SK-N-SH (cell line): Measurements from ENCODE around the gene RAX. TPM values are rescaled to one million over a fixed set of nuclear protein-coding genes. Genes with fewer than 3 reads are reported as not detected.

Experiments used
- CTCF ChIA-PET: fragments of 300-600, 350-600 bp; formaldehyde crosslinking; extraction: SDS; loops from one replicate; lab custom pipeline; 2021; lab: Yijun Ruan, JAX
- POLR2A ChIA-PET: fragments of 350-600 bp; sonication (Branson Sonifier 250); formaldehyde crosslinking; extraction: SDS; loops from one replicate; lab custom pipeline; 2020; ENCODE audit warnings: antibody characterized with exemption, inconsistent platforms; lab: Yijun Ruan, JAX
- DNase-seq: peaks from one replicate; pipeline ENCODE4 v3.0.0; 2012
- H2AFZ ChIP-seq: fragments of 200-600 bp; sonication (generic); 2 replicates; pipeline ENCODE4 v1.8.1; 2016; ENCODE audit warnings: antibody characterized with exemption, mild to moderate bottlenecking, low read depth
- H3F3A ChIP-seq: fragments of 200-600 bp; sonication (generic); replicated peaks from 2 replicates; pipeline ENCODE3; 2016; ENCODE audit warnings: antibody characterized with exemption, mild to moderate bottlenecking; ENCODE audit not compliant: insufficient read depth
- H3K27ac ChIP-seq, 2 experiments: fragments of 200-500 bp in 1 of 2; fragments of 200-600 bp in 1 of 2; sonication (Bioruptor generic) in 1 of 2; sonication (generic), shearing (Covaris generic) in 1 of 2; 2 replicates each; pipeline versions ENCODE4 v1.5.1 to v1.6.1; 2014 to 2016; ENCODE audit warnings: low read depth in 2 of 2, inconsistent platforms in 1 of 2, low read length in 1 of 2, mild to moderate bottlenecking in 1 of 2, mixed read lengths in 1 of 2
- H3K27me3 ChIP-seq: fragments of 200-600 bp; sonication (generic), shearing (Covaris generic); 2 replicates; pipeline ENCODE4 v1.6.1; 2016; ENCODE audit warnings: mixed run types; ENCODE audit not compliant: insufficient read depth
- H3K36me3 ChIP-seq, 2 experiments: fragments of 200-500 bp in 1 of 2; fragments of 200-600 bp in 1 of 2; sonication (Bioruptor generic) in 1 of 2; sonication (generic) in 1 of 2; replicated peaks in 1 of 2; 2 replicates each; pipeline versions ENCODE3 to v1.5.1; 2014 to 2016; ENCODE audit warnings: low read length in 1 of 2, mild to moderate bottlenecking in 1 of 2; ENCODE audit not compliant: insufficient read depth in 2 of 2, control insufficient read depth in 1 of 2
- H3K4me1 ChIP-seq, 2 experiments: fragments of 200-500 bp in 1 of 2; fragments of 200-600 bp in 1 of 2; sonication (Bioruptor generic) in 1 of 2; sonication (generic), shearing (Covaris generic) in 1 of 2; 2 replicates each; pipeline versions ENCODE4 v1.5.1 to v1.6.1; 2014 to 2016; ENCODE audit warnings: low read depth in 1 of 2, low read length in 1 of 2, mixed run types in 1 of 2; ENCODE audit not compliant: insufficient read depth in 2 of 2, control insufficient read depth in 1 of 2
- H3K4me2 ChIP-seq: fragments of 200-600 bp; sonication (generic), shearing (Covaris generic); 2 replicates; pipeline ENCODE4 v1.6.1; 2017; ENCODE audit warnings: mixed run types
- H3K4me3 ChIP-seq, 2 experiments: fragments of 200-500 bp in 1 of 2; fragments of 200-600 bp in 1 of 2; sonication (Bioruptor generic) in 1 of 2; sonication (generic), shearing (Covaris generic) in 1 of 2; 2 replicates each; pipeline versions ENCODE4 v1.5.1 to v1.8.1; 2014 to 2016; ENCODE audit warnings: low read depth in 2 of 2, inconsistent platforms in 1 of 2, low read length in 1 of 2, mild to moderate bottlenecking in 1 of 2, mixed read lengths in 1 of 2, moderate library complexity in 1 of 2
- H3K79me2 ChIP-seq: fragments of 200-600 bp; sonication (generic); 2 replicates; pipeline ENCODE4 v1.8.1; 2017; ENCODE audit warnings: mild to moderate bottlenecking; ENCODE audit not compliant: insufficient read depth
- H3K9ac ChIP-seq: fragments of 200-600 bp; sonication (generic); 2 replicates; pipeline ENCODE4 v1.6.1; 2017; ENCODE audit warnings: mixed run types
- H3K9me2 ChIP-seq: fragments of 200-600 bp; sonication (generic); 2 replicates; pipeline ENCODE4 v1.6.1; 2017; ENCODE audit warnings: mixed run types
- H3K9me3 ChIP-seq: fragments of 200-600 bp; sonication (generic); 2 replicates; pipeline ENCODE4 v1.6.1; 2017; ENCODE audit warnings: mixed run types, mild to moderate bottlenecking, moderate library complexity
- H4K20me1 ChIP-seq: fragments of 200-600 bp; sonication (generic); 2 replicates; pipeline ENCODE4 v1.6.1; 2017; ENCODE audit warnings: mild to moderate bottlenecking, mixed run types; ENCODE audit not compliant: insufficient read depth
- CHD2 ChIP-seq: fragments of 150-350 bp; IDR thresholded peaks from 2 replicates; pipeline ENCODE4 v1.6.1; 2018; ENCODE audit warnings: low read length; ENCODE audit not compliant: partially characterized antibody
- ELF1 ChIP-seq: IDR thresholded peaks from 2 replicates; pipeline ENCODE4 v1.4.0; 2012
- FOXJ3 ChIP-seq: sonication (generic); formaldehyde crosslinking; IDR thresholded peaks from 2 replicates; pipeline ENCODE4 v1.5.1; 2020; ENCODE audit warnings: mild to moderate bottlenecking, missing genetic modification reagents
- IRF3 ChIP-seq: fragments of 150-350 bp; IDR thresholded peaks from 2 replicates; pipeline ENCODE4 v1.6.1; 2016; ENCODE audit warnings: mild to moderate bottlenecking, low read depth, low read length
- JUND ChIP-seq: IDR thresholded peaks from 2 replicates; pipeline ENCODE4 v1.4.0; 2012
- RAD21 ChIP-seq: IDR thresholded peaks from 2 replicates; pipeline ENCODE4 v1.6.1; 2012; ENCODE audit warnings: mild to moderate bottlenecking, low read length
- RFX5 ChIP-seq: IDR thresholded peaks from 2 replicates; pipeline ENCODE4 v1.6.1; 2012; ENCODE audit warnings: mild to moderate bottlenecking, improper control_type of control experiment, low read length
- RXRA ChIP-seq: IDR thresholded peaks from 2 replicates; pipeline ENCODE4 v1.4.0; 2012; ENCODE audit warnings: low read depth, mild to moderate bottlenecking, borderline replicate concordance
- SMC3 ChIP-seq: IDR thresholded peaks from 2 replicates; pipeline ENCODE4 v1.6.1; 2012; ENCODE audit warnings: low read depth, low read length, improper control_type of control experiment
- TCF12 ChIP-seq: IDR thresholded peaks from 2 replicates; pipeline ENCODE4 v1.4.0; 2012
- TEAD4 ChIP-seq: IDR thresholded peaks from 2 replicates; pipeline ENCODE4 v1.4.0; 2012; ENCODE audit warnings: mild to moderate bottlenecking, borderline replicate concordance; ENCODE audit not compliant: insufficient read depth
- USF1 ChIP-seq: IDR thresholded peaks from 2 replicates; pipeline ENCODE4 v1.4.0; 2012; ENCODE audit warnings: low read depth, borderline replicate concordance
- USF2 ChIP-seq: fragments of 150-350 bp; IDR thresholded peaks from 2 replicates; pipeline ENCODE4 v1.6.1; 2017; ENCODE audit warnings: antibody characterized with exemption, low read length, low read depth, borderline replicate concordance
- YY1 ChIP-seq: IDR thresholded peaks from 2 replicates; pipeline ENCODE4 v1.4.0; 2012; ENCODE audit warnings: low read depth, mild to moderate bottlenecking
- ZBTB33 ChIP-seq: IDR thresholded peaks from 2 replicates; pipeline ENCODE4 v1.4.0; 2012; ENCODE audit warnings: low read depth, borderline replicate concordance
- WGBS: methylation state at CpG from one replicate; pipeline ENCODE4 v1.1.6; 2017; ENCODE audit warnings: low lambda C conversion rate; 5-methylcytosine and 5-hydroxymethylcytosine counted together
- polyA plus RNA-seq, 3 experiments: library from polyadenylated mRNA; depleted of rRNA; stranded (reverse); fragments of >200 nt; gene quantifications; 2 replicates each; pipeline ENCODE4 v1.2.3, GENCODE V29; 2012

RAX gene
- polyA plus RNA-seq, 1 of the 3 experiments (the other 2 are of a cell fraction) = not detected

- H3K4me3 ChIP-seq = no peak overlapping the region
- ChIA-PET POLR2A (no interaction called here), CTCF (interaction anchor here (0.8 to 4.4 kb wide), 3 partner anchors 10 to 163 kb away, joined by 3 to 25 read pairs (median 4); no protein-coding TSS in a partner anchor)
- no peak overlapping the region for H2AFZ ChIP-seq
- H3F3A ChIP-seq = peaks cover 9% of the 10 kb centered on the region
- no peak for DNase-seq
- H3K27ac ChIP-seq = no peak overlapping the region
- H3K36me3 ChIP-seq = no peaks in the 10 kb centered on the region
- TF ChIP-seq TEAD4 (no peak), ZBTB33 (no peak), RAD21 (no peak), FOXJ3 (CRISPR knock-in tag) (no peak), CHD2 (no peak), TCF12 (no peak), RFX5 (no peak), ELF1 (no peak), USF1 (no peak), YY1 (no peak), USF2 (no peak), JUND (no peak), SMC3 (no peak), IRF3 (no peak), RXRA (no peak)
- 0 out of 4 replicates have a peak, but pooled peaks cover 0 to 5% of the 10 kb centered on the region in 2 experiments for H3K4me1 ChIP-seq
- H3K4me2 ChIP-seq = no peak overlapping the region
- H3K79me2 ChIP-seq = no peaks in the 10 kb centered on the region
- no peaks in the 10 kb centered on the region for H3K9me2 ChIP-seq
- H4K20me1 ChIP-seq = no peaks in the 10 kb centered on the region
- no peaks in the 10 kb centered on the region for H3K9me3 ChIP-seq
- no peak overlapping the region for H3K9ac ChIP-seq
- no peaks in the 10 kb centered on the region; the same call in 1 of the 2 replicates for H3K27me3 ChIP-seq
- WGBS = 35% methylated on average over 4 of the region's 4 CpGs
Observed at GRCh38 chr18:59239642-59240041, 33.6 kb downstream of the RAX start.
